SK-N-SH treated with all-trans-retinoic acid at 6 μM for 48 hours (cell line): ENCODE results near the gene PHLDB1.
"Not testable (repeated sequence)": the region's sequence is repeated elsewhere in the genome, so short reads cannot be mapped to it uniquely, and the experiment has no call there.

Experiments used
- ATAC-seq: fragments of 200-7000 bp; cut with Tn5 transposase; 3 replicates; pipeline ENCODE4 v1.9.1; 2020; ENCODE audit warnings: mild to moderate bottlenecking, moderate library complexity
- ARNTL ChIP-seq: fragments of 450-650 bp; formaldehyde crosslinking; IDR thresholded peaks from 2 replicates; pipeline ENCODE4 v1.5.0; 2020; ENCODE audit warnings: low read depth, mild to moderate bottlenecking, moderate library complexity, borderline replicate concordance
- BACH2 ChIP-seq: fragments of 250-450 bp; sonication (Bioruptor Pico); IDR thresholded peaks from 2 replicates; pipeline ENCODE4 v1.9.0; 2021; ENCODE audit warnings: mild to moderate bottlenecking, borderline replicate concordance
- CSDC2 ChIP-seq: fragments of 250-450 bp; sonication (Bioruptor Pico); IDR thresholded peaks from 2 replicates; pipeline ENCODE4 v1.5.0; 2020; ENCODE audit warnings: mild to moderate bottlenecking, moderate library complexity
- ESRRG ChIP-seq: fragments of 250-450 bp; sonication (Bioruptor Pico); IDR thresholded peaks from 2 replicates; pipeline ENCODE4 v1.6.1; 2021; ENCODE audit warnings: mild to moderate bottlenecking
- GLIS3 ChIP-seq: fragments of 250-450 bp; sonication (Bioruptor Pico); IDR thresholded peaks from 2 replicates; pipeline ENCODE4 v1.5.0; 2020; ENCODE audit warnings: mild to moderate bottlenecking, moderate library complexity
- ISL1 ChIP-seq: fragments of 250-450 bp; sonication (Bioruptor Pico); IDR thresholded peaks from 2 replicates; pipeline ENCODE4 v2.1.2; 2022; ENCODE audit warnings: mild to moderate bottlenecking, moderate library complexity
- OSR1 ChIP-seq: fragments of 250-450 bp; sonication (Bioruptor Pico); IDR thresholded peaks from 2 replicates; pipeline ENCODE4 v1.8.0; 2022; ENCODE audit warnings: moderate library complexity, mild to moderate bottlenecking, inconsistent platforms
- PPARA ChIP-seq: fragments of 250-450 bp; sonication (Bioruptor Pico); IDR thresholded peaks from 2 replicates; pipeline ENCODE4 v1.5.0; 2020; ENCODE audit warnings: mild to moderate bottlenecking, borderline replicate concordance
- SNAI2 ChIP-seq: fragments of 250-450 bp; sonication (Bioruptor Pico); IDR thresholded peaks from 2 replicates; pipeline ENCODE4 v1.5.0; 2020; ENCODE audit warnings: mild to moderate bottlenecking, moderate library complexity
- TOX ChIP-seq: fragments of 250-450 bp; sonication (Bioruptor Pico); IDR thresholded peaks from 2 replicates; pipeline ENCODE4 v1.8.0; 2021; ENCODE audit warnings: mild to moderate bottlenecking, moderate library complexity, borderline replicate concordance
- ZFP30 ChIP-seq: fragments of 450-650 bp; formaldehyde crosslinking; IDR thresholded peaks from 2 replicates; pipeline ENCODE4 v1.5.0; 2022; ENCODE audit warnings: mild to moderate bottlenecking, moderate library complexity
- ZNF565 ChIP-seq: fragments of 450-650 bp; formaldehyde crosslinking; conservative IDR thresholded peaks from 2 replicates; pipeline ENCODE4 v1.5.0; 2020; ENCODE audit warnings: low read depth, mild to moderate bottlenecking, moderate library complexity
- ZNF8 ChIP-seq: fragments of 450-650 bp; formaldehyde crosslinking; IDR thresholded peaks from 2 replicates; pipeline ENCODE4 v1.5.0; 2020; ENCODE audit warnings: mild to moderate bottlenecking, moderate library complexity
- TF ChIP-seq, protein P1 (sequence below): fragments of 250-450 bp; sonication (Bioruptor Pico); IDR thresholded peaks from 2 replicates; pipeline ENCODE4 v1.8.0; 2020; ENCODE audit warnings: mild to moderate bottlenecking, moderate library complexity, borderline replicate concordance
- TF ChIP-seq, protein P2 (sequence below): fragments of 250-450 bp; sonication (Bioruptor Pico); IDR thresholded peaks from 2 replicates; pipeline ENCODE4 v1.8.0; 2021; ENCODE audit warnings: low read depth, mild to moderate bottlenecking, moderate library complexity, borderline replicate concordance
- TF ChIP-seq, protein P3 (sequence below): fragments of 250-450 bp; sonication (Bioruptor Pico); IDR thresholded peaks from 2 replicates; pipeline ENCODE4 v1.5.1; 2021; ENCODE audit warnings: mild to moderate bottlenecking, moderate library complexity

PHLDB1 gene

DNA sequence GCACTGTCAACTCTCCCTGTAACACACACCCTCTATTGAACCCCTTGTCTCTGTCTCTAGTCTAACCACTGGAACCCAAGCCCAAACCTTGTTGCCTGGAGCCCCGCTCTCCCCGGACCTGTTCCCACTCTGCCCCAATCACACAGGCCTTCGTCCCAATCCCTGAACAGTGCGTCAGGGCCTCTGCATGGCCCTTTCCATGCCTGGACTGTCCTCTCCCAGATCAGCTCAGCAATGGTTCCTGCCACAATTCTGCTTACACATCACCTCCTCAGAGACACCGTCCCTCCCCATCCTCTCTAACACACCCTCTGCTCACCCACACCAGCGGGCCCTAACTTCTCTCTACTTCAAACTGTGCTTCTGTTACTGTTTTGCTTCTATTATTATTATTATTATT is 70.6 kb downstream of the PHLDB1 start (continued):
- TF ChIP-seq, protein P1, sequence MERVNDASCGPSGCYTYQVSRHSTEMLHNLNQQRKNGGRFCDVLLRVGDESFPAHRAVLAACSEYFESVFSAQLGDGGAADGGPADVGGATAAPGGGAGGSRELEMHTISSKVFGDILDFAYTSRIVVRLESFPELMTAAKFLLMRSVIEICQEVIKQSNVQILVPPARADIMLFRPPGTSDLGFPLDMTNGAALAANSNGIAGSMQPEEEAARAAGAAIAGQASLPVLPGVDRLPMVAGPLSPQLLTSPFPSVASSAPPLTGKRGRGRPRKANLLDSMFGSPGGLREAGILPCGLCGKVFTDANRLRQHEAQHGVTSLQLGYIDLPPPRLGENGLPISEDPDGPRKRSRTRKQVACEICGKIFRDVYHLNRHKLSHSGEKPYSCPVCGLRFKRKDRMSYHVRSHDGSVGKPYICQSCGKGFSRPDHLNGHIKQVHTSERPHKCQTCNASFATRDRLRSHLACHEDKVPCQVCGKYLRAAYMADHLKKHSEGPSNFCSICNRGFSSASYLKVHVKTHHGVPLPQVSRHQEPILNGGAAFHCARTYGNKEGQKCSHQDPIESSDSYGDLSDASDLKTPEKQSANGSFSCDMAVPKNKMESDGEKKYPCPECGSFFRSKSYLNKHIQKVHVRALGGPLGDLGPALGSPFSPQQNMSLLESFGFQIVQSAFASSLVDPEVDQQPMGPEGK (CRISPR knock-in tag): no peak
- TF ChIP-seq ISL1 (CRISPR knock-in tag): no peak

DNA sequence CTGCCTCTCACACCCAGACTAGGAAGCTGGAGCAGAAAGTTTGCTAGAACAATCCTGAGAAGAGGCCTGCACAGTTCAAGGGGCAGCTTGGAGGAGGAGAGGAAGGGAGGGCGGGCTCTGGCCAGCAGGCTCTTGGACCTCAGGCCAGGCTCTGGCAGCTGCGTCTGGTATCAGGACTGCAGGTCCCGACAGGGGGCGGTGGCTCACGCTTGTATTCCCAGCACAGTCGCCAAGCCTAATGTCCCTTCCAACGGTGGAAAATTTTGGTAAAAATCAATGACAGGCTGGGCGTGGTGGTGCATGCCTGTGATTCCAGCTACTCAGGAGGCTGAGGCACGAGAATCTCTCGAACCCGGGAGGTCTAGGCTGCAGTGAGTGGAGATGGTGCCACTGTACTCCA is 71.5 kb downstream of the PHLDB1 start:
- peak; percentile 40; the same call in 1 of the 3 replicates for ATAC-seq

DNA sequence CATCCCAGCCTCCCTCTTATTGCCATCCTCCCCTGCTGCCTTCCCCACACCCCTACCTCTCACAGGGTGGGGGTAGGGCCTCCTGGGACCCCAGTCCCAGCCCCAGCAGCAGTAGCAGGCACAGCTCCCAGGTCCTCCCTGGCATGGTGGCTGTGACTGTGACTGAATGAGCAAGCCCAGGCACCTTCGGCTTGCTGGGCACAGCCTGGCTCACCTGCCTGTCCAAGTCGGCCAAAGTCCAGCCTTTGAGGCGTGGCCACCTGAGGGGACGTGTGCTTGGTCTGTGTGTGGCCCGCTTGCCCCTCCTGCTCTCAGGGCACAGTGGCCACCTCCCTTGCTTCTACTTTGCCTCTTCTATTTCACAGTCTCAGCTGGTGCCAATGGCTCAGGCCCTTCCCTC is 72.1 kb downstream of the PHLDB1 start, which contains the start of gene TREH:
Gene TREH (minus strand): TSS at position 168 of the 400 bp plus-strand sequence. CDS start 23 bp downstream, at position 145.
- ATAC-seq: no peak
- no peak for TF ChIP-seq GLIS3 (CRISPR knock-in tag)
- no peak for TF ChIP-seq ZNF565 (CRISPR knock-in tag)
- TF ChIP-seq, protein P1 (CRISPR knock-in tag): no peak
- TF ChIP-seq ISL1 (CRISPR knock-in tag): no peak
- TF ChIP-seq, protein P2, sequence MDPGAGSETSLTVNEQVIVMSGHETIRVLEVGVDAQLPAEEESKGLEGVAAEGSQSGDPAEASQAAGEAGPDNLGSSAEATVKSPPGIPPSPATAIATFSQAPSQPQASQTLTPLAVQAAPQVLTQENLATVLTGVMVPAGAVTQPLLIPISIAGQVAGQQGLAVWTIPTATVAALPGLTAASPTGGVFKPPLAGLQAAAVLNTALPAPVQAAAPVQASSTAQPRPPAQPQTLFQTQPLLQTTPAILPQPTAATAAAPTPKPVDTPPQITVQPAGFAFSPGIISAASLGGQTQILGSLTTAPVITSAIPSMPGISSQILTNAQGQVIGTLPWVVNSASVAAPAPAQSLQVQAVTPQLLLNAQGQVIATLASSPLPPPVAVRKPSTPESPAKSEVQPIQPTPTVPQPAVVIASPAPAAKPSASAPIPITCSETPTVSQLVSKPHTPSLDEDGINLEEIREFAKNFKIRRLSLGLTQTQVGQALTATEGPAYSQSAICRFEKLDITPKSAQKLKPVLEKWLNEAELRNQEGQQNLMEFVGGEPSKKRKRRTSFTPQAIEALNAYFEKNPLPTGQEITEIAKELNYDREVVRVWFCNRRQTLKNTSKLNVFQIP (CRISPR knock-in tag): no peak
- no peak for TF ChIP-seq BACH2 (CRISPR knock-in tag)
- TF ChIP-seq SNAI2 (CRISPR knock-in tag): no peak
- TF ChIP-seq, protein P3, sequence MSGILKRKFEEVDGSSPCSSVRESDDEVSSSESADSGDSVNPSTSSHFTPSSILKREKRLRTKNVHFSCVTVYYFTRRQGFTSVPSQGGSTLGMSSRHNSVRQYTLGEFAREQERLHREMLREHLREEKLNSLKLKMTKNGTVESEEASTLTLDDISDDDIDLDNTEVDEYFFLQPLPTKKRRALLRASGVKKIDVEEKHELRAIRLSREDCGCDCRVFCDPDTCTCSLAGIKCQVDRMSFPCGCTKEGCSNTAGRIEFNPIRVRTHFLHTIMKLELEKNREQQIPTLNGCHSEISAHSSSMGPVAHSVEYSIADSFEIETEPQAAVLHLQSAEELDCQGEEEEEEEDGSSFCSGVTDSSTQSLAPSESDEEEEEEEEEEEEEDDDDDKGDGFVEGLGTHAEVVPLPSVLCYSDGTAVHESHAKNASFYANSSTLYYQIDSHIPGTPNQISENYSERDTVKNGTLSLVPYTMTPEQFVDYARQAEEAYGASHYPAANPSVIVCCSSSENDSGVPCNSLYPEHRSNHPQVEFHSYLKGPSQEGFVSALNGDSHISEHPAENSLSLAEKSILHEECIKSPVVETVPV: no peak
- no peak for TF ChIP-seq ARNTL (CRISPR knock-in tag)
- TF ChIP-seq, all 23 proteins: peak for 0

DNA sequence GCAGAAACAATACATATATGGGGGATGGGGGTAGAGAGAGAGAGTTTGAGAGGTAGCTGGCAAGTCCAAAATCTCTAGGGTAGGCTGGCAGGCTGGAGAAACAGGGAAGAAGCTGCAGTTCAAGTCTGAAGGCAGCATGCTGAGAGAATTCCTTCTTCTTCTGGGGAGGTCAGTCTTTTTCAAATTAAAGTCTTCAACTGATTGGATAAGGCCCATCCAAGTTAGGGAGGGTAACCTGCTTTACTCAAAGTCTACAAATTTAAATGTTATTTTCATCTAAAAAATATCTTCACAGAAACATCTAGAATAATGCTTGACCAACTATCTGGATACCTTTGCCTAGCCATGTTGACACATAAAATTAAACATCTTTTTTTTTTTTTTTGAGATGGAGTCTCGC is 75.0 kb downstream of the PHLDB1 start:
- no peak for TF ChIP-seq ESRRG (CRISPR knock-in tag)
- no peak for TF ChIP-seq CSDC2 (CRISPR knock-in tag)
- TF ChIP-seq PPARA (CRISPR knock-in tag): no peak
- no peak for TF ChIP-seq ZFP30 (CRISPR knock-in tag)
- TF ChIP-seq, protein P2 (CRISPR knock-in tag): no peak
- no peak for TF ChIP-seq ZNF565 (CRISPR knock-in tag)
- TF ChIP-seq TOX: no peak
- TF ChIP-seq ZNF8 (CRISPR knock-in tag): no peak
- TF ChIP-seq, protein P1 (CRISPR knock-in tag): no peak
- TF ChIP-seq OSR1 (CRISPR knock-in tag): no peak
- no peak for ATAC-seq

DNA sequence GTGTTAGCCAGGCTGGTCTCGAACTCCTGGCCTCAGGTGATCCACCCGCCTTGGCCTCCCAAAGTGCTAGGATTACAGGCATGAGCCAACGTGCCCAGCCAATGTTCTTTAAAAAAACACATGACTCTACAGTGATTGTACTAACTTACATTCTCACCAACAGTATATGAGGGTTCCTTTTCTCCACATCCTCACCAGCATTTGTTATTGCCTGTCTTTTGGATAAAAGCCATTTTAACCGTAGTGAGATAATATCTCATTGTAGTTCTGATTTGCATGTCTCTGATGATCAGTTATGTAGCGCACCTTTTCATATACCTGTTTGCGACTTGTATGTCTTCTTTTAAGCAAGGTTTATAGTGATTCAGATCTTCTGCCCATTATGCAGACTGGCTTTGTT is 75.5 kb downstream of the PHLDB1 start:
- not testable (repeated sequence) for ATAC-seq
